Lower leg skin (tissue), 4 donors: Measurements from ENCODE around the gene VTI1A. TPM values are rescaled to one million over a fixed set of nuclear protein-coding genes. Genes with fewer than 3 reads are reported as not detected.
"Not testable (repeated sequence)": the region's sequence is repeated elsewhere in the genome, so short reads cannot be mapped to it uniquely, and the experiment has no call there.

Experiments
- DNase-seq, 2 donors: peaks; one replicate each; pipeline ENCODE4 v3.0.0-alpha.2; 2019; ENCODE audit warnings: low spot score in 2 of 2
- H3K4me3 ChIP-seq: fragments of 200-600 bp; sonication (generic); 2 replicates; pipeline ENCODE4 v1.5.1; 2017; ENCODE audit warnings: mild to moderate bottlenecking, low read depth; ENCODE audit not compliant: poor library complexity, severe bottlenecking
- CTCF ChIP-seq, 3 donors: fragments of 450-650 bp; IDR thresholded peaks; one replicate each; pipeline ENCODE4 v1.5.1; 2016; ENCODE audit warnings: antibody characterized with exemption in 3 of 3, mild to moderate bottlenecking in 3 of 3, moderate library complexity in 2 of 3
- POLR2A ChIP-seq, 2 donors: fragments of 450-650 bp; IDR thresholded peaks; one replicate each; pipeline ENCODE4 v1.6.1; 2016 to 2017; ENCODE audit warnings: antibody characterized with exemption in 2 of 2, mild to moderate bottlenecking in 1 of 2, moderate library complexity in 1 of 2
- WGBS, 2 donors: methylation state at CpG; one replicate each; pipeline ENCODE4 v1.1.5; 2018; 5-methylcytosine and 5-hydroxymethylcytosine counted together
- intact Hi-C: fragments of 100-400 bp; cut with DNase I; formaldehyde crosslinking; loops from one replicate; pipeline ENCODE4 v1.15.0; 2023; ENCODE audit warnings: low total_unique reads
- total RNA-seq, 4 donors: library from RNA; depleted of rRNA; stranded (reverse); fragments of >200 nt; gene quantifications; one replicate each; pipeline ENCODE4 v1.1.0, GENCODE V29; 2016

VTI1A gene
- total RNA-seq, 4 donors from 2014 or later: 30.8 to 85.7 (median 35.6) TPM

DNA sequence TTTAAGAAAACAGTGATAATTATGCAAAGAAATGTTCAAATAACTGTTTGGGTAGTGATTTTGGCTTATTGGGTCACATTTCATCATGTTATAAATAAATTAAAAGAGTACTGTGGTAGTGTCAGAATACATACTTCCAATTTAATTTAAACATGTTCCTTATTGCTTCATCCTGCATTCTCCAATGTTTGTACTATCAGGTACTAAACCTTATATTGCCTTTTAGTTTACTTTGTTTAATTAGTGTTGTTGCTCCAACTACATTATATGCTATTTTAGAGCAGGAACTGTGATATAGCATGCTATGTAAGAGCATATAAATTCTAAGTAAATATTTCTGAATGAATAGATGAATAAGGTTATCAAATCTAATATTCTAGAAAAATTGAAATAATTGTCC is 40.9 kb downstream of the VTI1A start:
- no peak for DNase-seq
- TF ChIP-seq CTCF (IDR thresholded peaks at IDR 0.05) (no peak), POLR2A (IDR thresholded peaks at IDR 0.05) (no peak)
- intact Hi-C loops: no loop called here
- H3K4me3 ChIP-seq: no peak overlapping the region

DNA sequence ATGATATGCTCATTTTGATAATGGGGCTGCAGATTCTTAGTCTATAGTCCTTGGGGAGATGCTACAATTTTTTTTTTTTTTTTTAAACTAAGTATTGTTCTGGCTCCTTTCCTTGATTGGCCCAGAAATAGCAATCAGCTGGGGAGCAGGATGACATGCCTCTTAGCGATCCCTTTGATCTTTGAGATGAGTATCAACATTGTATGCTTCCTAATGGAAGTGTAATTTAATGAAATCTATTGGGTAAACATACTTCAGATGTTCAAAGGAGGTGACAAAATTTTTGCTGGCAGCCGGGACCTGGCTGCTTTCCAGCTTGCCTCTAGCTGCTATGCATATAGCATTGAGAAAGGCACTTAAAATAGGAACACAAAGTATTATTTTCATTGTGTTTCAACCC is 43.5 kb downstream of the VTI1A start:
- intact Hi-C loops: no loop called here
- H3K4me3 ChIP-seq: no peak overlapping the region
- TF ChIP-seq POLR2A (IDR thresholded peaks at IDR 0.05) (no peak), CTCF (IDR thresholded peaks at IDR 0.05) (no peak)
- no peak for DNase-seq
- 23 to 26% methylated on average over 2 of the region's 2 CpGs for WGBS, 2 donors

GRCh38 chr10:112491144-112491543 is 44.1 kb downstream of the VTI1A start:
- no peak overlapping the region for H3K4me3 ChIP-seq
- intact Hi-C loops: no loop called here
- no peak for TF ChIP-seq CTCF (IDR thresholded peaks at IDR 0.05)
- no peak for TF ChIP-seq POLR2A (IDR thresholded peaks at IDR 0.05)
- DNase-seq: no peak

- TF ChIP-seq POLR2A (IDR thresholded peaks at IDR 0.05) (no peak), CTCF (IDR thresholded peaks at IDR 0.05) (no peak)
- intact Hi-C loops: no loop called here
- WGBS, 2 donors: 97% methylated on average over 6 of the region's 6 CpGs
- no peak overlapping the region for H3K4me3 ChIP-seq
- no peak for DNase-seq
These were observed 45.7 kb downstream of the VTI1A start for GRCh38 chr10:112492736-112493135.

- intact Hi-C loops: no loop called here
- no peak overlapping the region for H3K4me3 ChIP-seq
- TF ChIP-seq POLR2A (IDR thresholded peaks at IDR 0.05) (no peak), CTCF (IDR thresholded peaks at IDR 0.05) (no peak)
- DNase-seq: no peak
- 88 to 89% methylated on average over 3 of the region's 3 CpGs for WGBS, 2 donors
These were observed 50.4 kb downstream of the VTI1A start for GRCh38 chr10:112497347-112497950.

- TF ChIP-seq CTCF (IDR thresholded peaks at IDR 0.05) (no peak), POLR2A (IDR thresholded peaks at IDR 0.05) (no peak)
- intact Hi-C loops: no loop called here
- DNase-seq: no peak
- 93 to 98% methylated on average over 1 of the region's 1 CpG for WGBS, 2 donors
- H3K4me3 ChIP-seq: no peak overlapping the region
These were observed 51.8 kb downstream of the VTI1A start for GRCh38 chr10:112498806-112499205.

DNA sequence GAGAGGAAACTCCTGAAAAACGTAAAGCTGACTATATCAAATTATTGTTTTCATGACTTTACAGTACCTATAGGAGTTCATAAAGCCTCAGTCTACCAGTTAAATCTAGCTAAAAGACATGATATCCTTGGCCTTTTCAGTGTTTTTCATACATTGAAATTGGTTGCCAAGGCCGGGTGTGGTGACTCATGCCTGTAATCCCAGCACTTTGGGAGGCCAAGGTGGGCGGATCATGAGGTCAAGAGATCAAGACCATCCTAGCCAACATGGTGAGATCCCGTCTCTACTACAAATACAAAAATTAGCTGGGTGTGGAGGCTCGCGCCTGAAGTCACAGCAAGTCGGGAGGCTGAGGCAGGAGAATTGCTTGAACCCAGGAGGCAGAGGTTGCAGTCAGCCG is 53.0 kb downstream of the VTI1A start:
- DNase-seq, H3K4me3 ChIP-seq, intact Hi-C loops: not testable (repeated sequence)
- 95 to 96% methylated on average over 8 of the region's 8 CpGs for WGBS, 2 donors
